ENCODE measurements around the gene PRRC2B.

Gene PRRC2B

DNA sequence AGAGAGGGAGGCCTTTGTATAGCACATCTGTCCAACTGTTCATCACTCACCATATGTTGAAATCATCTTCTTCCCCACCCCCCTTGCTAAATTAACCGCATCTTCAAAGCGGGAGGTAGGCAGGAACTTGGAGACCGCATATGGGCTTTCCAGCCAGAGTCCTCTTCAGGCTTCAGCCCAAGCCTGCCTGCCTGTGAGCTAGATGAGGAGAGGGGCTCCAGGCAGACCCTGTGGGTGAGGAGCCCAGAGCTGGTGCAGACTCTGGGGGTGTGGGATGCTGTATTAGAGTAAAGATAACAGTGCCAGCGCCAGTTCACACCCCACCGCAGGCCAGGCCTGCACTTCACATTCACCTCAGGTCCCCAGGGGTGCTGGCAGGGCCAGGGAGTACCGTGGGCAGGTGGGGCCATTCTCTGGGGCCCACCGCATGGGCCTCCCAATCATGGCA is 16.2 kb downstream of the PRRC2B start:
- peak; percentile 23 for DNase-seq

DNA sequence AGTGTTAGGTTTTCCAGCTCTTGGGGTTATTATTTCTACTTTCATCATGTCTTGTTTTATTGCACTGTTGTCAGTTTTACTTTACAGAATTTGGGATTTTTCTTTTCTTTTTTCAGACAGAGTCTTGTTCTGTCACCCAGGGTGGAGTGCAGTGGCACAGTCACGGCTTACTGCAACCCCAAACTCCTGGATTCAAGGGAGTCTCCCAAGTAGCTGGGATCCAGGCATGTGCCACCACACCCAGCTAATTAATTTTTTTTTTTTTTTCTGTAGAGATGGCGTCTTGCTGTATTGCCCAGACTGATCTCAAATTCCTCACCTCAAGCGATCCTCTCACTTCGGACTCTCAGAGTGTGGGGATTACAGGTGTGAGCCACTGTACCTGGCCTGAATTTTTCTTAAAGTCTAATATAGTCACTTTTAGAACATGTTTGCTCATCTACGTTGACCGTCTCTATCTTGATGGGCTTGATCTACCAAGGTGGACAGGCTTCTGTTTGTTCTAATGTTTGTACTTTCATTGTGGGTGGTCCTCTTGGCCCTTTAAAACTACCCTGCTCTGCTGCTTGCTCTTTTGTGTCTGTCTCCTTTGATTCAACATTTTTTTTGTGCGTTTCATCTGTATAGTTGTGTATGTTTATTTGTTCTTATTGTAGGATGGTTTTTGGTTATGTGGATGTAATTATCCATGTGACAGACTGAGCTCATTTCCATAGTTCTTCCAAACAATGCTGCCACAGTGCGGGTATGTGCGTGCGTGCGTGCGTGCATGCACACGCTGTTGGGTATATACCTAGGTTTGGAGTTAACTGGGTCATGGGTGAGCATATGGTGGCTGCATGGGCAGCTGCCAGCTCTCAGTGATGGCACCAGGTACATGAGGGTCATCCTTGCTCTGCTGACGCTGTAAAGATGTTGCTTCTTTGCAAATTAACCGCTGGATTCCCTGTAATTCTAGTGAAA is 18.1 kb downstream of the PRRC2B start:
- no peak for DNase-seq

DNA sequence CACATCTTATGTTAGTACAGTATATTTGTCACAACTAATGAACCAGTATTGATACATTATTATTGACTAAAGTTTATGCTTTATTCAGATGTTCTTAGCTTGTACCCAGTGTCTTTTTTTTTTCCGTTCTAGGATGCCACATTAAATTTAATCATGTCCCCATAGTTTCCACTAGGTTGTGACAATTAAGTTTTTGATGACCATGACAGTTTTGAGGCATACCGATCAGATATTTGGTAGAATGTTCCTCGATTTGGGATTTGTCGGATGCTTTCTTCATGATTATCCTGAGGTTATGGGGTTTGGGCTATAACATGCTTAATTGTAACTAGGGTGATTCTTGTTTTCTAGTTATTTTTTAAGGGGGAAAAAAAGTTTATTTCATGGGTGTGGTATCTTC is 22.6 kb downstream of the PRRC2B start:
- DNase-seq = no peak

DNA sequence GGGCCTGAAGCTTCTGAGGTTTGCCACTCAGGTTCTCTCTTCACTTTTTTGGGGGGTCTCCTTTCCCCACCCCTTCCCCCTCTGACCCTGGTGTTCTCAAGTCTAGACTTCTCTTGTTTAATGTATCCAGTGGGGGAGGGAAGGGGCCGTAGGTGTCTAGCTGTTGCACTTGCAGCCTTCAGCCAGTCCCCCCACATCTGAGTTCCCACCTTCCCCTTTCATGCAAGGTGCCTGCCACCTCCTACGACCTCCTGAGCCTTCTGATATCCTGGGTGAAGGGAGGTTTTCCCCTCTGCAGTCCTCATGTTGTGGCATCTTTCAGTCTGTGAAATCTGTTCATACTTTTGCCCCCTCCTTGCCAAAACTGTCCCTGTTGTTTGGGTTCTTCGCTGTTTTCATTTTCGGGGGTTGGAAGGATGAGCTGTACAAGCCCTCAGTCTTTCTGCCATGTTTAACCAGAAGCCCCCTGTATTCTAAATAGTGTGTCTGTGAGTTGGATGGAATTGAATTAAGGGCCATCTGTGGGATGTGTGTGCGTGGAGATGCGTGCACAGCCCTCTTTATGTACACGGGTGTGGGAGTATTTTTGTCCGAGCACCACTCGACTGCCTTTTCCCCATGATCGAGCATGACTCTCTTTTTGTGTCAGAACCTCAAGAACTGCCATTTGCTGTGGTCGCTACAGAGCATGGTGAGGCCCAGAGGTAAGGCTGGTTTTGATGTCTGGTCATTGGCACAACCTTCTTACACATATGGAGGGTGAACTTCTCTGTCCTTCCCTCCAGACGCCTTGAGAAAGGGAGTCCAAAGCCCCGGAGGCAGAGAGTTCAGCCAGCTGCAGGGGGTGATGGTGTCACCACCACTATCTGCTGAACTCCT is 23.6 kb downstream of the PRRC2B start:
- peak; percentile 43 for DNase-seq

DNA sequence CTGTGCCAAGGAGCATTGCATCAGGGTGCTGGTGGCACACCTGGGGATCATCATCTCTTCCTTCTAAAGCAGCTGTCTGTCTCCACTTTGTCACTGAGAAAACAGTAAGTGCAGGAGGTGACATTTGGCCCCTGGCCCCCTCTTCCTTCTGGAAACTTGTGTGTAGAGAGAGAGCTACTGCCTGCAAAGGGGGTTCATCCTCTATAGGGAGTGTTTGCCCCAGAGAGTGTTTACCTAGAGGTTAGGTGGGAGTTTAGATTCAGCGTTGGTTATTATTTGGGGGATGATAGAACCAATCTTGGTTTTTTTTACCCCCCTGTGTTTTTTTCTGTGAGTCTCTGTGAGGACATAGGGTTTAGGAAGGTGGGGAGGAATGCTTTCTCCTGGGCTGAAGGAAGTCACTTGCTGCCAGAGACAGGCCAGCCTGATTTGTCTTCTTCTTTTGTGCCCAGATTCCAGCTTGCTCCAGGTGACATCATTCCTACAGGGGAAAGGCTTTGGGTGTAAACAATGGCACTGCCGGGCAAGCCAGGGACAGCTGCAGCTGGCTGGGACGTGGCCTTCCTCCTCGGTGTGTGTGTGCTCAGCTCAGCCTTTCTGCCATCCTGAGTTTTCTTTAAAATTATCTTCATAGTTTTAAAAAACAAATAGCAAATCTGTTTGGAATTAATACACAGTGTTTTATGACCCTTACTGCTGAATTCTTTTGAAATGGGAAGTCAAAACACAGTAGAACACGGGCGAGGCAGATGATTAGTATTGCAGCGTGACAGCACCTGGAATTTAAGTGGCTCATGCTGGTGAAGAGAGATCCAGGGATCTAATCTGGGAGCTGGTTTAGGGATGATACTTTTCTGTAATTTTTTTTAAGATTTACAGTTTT is 24.5 kb downstream of the PRRC2B start:
- peak; percentile 30 for DNase-seq

DNA sequence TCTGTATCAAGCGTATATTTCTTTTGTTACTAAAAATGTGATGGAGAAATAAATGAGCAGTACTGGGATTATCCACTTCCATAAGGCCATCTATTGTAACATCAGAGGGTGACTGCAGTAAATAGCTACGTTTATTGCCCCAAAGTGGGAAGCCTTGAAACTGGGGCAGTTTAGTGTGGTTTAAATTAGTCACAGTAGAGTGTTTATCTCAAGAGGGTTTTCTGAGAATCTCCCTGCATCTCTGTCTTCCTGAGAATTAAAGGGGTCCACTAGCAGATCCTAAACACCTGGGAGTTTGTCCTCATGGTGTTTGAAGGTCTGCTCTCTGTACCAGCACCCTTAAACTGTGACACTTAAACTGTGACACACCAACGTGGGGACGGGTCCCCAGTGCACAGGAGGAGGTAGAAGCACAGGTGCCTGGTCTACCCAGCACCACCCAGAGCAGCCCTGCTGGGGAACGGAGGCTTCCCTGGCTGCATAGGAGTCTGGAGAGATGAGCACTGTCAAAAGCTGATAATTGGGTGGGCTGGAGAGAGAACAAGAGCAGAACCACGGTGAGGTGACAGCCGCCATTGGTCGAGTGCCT is 25.2 kb downstream of the PRRC2B start:
- peak; percentile 42 for DNase-seq

DNA sequence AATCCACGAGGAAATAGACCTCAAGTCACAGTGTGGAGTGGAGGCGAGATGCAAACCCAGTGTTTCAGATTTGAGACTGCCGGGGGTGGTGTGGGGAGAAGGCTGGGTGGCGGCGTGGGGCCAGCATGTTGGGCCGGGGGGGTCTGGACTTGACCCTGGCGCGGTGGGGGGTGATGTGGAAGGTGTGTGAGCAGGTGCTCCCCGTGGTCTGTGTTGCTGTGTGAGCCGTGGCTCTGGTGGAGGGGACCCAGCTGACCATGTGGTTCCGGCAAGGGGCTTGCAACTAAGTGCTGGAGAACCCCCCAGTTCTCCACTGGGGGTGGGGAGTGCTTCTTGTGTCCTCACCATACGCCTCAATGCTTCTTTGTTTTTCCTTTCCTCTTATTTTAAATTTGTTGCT is 25.8 kb downstream of the PRRC2B start:
- no peak for DNase-seq

DNA sequence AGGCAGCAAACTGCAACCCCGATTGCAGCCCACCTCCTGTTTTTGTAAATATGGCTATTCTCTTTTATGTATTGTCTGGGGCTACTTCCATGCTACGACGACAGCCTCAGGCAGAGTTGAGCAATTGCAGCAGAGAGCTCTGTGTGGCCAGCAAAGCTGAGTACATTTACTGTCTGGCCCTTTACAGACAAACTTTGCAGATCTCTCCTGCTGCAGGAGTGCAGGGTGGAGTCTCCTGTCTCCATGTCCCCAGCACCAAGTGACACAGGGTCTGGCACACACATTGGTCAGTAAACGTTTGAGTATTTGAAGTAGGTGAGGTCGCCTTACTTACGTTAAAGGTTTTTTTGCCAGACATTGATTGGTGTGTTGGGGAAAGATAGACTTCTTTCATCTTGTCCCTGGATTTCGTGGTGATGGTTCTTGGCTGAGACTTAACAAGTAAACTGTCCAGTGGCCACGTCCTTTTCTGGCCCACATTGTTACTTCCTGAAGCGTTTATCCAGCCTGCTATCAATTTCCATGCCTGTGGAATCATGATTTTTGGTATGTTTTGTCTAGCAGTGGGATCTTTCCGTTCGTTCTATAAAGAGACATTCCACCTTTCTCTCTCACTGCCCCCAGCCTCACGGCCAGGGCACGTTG is 27.2 kb downstream of the PRRC2B start:
- peak; percentile 53 for DNase-seq

DNA sequence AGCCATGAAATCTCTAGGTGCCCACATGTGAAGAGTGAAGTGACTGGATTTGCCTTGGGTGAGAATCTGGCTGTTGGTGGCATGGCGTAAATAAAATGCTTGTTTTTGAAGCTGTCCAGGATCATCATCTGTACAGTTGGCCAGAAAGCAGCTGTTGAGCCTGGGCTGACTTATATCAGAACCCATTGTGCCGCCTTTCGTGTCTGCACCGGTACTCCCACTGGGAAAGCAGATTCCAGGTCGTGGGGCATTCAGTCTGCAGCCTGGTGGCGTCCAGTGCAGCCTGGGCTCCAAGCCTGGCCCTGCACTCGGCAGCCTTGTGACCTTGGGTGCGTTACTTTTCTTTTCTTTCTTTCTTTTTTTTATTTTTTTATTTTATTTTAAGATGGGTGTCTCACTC is 27.8 kb downstream of the PRRC2B start:
- no peak for DNase-seq

DNA sequence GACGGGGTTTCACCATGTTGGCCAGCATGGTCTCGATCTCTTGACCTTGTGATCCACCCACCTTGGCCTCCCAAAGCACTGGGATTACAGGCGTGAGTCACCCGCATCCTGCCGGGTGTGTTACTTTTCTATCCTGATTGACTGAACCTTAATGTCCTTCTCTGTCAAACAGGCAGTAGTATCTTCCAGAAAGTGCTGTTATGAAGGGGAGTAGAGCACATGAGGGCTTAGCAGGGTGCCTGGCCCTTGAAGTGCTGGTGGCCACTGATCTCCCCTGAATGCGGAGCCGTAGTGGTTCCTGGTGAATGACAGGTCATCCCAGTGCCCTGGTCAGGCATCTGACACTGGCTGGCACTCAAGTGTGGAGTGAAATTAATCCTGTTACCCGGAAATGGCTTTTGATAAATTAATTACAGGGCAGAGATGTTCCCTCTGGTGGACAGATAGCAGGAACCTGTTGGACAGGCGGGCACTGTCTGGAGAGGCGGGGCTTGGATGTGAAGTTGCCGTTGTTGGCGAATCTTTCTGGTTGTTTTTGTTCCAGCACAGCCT is 28.4 kb downstream of the PRRC2B start:
- peak; percentile 26 for DNase-seq

DNA sequence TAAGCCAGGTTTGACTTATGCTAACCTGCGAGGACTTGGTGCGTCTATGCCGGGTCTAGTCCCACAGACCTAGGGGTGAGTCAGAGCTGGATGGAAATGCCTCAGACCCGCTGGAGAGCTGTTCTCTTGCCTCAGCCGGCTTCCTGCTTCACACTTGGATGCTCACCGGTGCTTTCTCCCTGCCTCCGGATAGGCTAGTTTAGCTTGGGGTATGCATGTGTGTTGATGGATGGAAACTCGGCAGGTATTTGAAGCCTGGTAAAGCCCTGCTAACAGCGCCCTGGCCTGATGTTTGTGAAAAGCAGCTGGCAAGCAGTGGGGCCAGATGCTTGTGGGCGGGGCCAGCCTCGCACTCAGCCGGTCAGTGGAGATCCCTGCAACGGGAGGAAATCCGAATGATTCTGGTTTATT is 29.3 kb downstream of the PRRC2B start:
- peak; percentile 87 for DNase-seq

DNA sequence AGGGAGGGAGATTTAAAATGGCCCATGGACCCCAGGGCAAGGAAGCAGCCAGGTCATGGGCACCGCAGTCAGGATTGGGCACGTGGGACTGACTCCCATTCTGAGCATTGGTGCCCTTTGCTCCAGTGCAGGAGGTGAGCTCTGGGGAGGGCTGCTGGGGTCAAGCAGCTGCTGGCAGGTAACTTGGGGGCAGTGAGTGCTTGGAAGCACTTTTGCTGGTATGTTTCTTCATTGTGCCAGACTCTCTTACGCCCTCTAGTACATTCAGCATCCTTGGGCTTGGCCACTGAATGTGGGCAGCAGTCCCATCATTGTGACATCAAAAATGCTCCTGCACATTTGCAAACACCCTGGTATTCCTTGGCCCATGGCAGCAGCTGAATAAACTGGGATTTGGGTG is 32.7 kb downstream of the PRRC2B start:
- no peak for DNase-seq

DNA sequence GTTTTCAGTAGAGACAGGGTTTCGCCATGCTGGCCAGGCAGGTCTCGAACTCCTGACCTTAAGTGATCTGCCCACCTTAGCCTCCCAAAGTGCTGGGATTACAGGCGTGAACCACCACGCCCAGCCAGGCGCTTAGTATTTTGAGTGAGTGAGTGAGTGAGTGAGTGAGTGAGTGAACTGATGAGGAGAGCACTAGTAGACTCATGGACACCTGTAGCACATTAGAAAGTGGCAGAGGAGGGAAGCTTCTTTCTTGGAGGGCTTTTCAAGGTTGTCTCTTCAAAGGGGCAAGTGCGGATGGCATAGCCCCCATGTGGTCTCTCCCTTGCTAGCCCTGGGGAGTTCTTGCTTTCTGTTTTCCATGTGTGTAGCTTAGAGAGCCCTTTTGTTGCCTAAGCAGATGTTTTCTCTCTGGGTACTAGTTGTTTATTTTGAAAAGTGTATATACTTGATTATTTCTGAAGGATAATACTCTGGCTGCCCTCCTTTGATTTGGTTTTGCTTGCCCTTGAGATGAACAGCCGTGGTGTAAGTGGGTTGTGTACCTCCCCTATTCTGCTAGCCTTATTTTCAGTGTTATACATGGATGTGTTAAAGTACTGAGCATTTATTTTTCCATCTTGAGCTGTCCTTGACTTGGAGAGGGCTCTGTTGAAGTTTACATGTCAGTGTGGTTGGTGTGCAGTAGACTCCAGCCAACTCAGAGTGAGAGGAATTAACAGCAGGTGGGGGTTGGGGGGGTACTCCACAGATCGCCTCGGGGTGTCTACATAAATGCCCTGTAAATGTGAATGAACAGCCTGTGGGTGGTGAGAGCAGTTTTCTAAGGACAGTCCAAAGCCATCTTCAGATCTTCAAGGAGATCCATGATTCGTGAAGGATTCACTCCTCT is 35.5 kb downstream of the PRRC2B start:
- peak; percentile 20 for DNase-seq

DNA sequence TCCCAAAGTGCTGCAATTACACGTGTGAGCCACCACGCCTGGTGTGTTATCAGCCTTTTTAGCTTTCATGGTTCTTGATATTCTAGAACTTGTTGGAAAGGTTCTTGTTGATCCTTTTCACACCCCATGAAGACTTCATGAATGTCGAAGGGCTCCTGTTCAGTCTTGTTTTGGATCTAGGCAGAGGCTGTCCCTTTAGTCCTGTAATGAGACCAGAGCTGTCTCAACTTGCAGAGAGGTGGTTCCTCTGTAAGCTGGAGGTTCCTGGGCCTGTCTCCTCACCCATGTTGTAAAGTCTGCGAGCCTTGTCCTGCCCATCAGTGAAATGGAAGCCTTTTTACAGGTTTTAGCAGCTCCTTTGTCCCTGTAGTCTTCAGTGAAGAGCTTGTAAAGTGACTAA is 38.2 kb downstream of the PRRC2B start:
- DNase-seq = no peak

DNA sequence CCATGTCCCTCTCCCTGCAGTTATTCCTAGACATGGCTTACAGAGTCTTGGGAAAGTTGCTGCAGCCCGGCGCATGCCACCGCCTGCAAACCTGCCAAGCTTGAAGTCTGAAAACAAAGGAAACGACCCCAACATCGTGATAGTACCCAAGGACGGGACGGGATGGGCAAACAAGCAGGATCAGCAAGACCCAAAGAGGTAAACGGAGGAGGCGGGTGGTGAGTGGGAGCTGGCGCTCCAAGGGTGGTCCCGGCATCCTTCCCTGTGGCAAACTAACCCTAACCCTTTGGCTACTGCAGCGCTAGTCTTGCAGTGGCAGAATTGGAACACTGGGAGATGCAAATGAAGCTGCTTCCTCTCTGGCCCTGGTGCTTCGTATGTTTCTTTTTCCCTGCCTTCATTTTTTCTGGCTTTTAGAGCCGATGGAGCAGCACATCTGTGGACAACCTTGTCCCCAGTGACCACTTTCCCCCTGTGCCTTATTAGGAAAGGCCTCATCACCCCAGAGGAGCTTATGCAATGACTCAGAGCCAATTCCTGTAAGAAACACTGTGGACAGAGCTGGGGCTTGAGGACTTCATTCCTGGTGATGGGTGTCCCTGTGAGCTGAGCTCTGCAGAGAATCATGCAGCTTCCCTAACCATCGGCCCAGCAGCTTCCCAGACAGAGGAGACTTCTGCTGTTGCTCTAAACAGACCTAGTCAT is 38.9 kb downstream of the PRRC2B start:
- DNase-seq = peak; percentile 96

DNA sequence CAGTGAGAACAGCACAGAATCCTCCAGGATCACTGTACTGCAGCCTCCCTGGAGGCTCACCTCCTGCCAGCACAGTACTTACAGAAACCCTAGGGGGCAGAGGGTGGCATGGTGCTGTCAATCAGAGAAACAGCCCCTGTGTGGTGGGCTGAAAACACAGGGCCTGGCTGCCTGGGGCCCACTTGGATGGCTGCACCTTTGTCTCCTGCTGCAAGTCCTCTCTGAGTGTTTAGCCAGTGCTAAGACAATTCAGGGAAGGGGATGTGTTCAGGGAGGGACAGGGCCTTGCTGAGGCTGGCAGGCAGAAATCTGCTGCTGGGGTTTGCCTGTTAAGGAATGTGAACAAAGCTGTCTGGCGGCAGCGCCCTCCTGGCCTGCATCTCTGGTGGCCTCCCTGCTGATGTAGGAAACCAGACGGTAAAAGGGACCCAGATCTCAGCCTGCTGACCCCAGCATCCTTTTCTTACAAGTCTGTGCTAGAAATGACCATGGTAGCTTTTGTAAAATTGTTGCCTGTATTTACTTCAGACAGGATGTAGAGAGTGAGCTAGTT is 39.5 kb downstream of the PRRC2B start:
- no peak for DNase-seq

DNA sequence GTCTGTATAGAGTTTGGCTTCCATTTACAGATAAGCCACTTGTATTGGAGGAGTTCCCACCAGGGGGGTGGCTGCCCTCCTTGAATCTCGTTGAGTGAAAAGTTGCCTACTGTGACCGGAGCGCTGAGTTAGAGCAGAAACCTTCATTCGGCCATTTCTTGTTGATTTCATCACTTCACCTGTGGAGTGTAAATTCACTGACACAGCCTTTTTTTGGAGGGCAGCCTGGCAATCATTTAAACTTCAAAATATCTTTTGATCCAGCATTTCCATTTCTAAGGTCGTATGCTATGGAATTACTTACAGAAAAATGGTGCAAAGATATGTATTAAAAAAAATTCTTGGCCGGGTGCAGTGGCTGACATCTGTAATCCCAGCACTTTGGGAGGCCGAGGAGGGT is 40.8 kb downstream of the PRRC2B start:
- DNase-seq = no peak

DNA sequence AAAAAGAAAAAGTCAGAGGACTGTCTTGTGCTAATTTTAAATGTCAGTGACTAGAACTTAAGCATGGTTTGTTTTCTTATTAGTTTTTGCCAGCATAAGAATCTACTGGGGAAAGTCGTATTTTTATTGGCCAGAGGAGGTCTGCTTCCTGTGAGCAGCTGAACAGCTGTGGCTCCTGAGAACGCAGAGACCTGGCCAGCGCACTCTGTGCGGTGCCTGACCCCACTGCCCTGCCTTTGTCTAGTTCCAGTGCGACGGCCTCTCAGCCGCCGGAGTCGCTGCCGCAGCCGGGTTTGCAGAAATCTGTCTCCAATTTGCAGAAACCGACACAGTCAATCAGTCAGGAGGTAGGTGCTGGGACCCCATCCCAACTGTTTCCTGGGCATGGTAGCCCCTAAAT is 42.5 kb downstream of the PRRC2B start:
- DNase-seq = no peak

DNA sequence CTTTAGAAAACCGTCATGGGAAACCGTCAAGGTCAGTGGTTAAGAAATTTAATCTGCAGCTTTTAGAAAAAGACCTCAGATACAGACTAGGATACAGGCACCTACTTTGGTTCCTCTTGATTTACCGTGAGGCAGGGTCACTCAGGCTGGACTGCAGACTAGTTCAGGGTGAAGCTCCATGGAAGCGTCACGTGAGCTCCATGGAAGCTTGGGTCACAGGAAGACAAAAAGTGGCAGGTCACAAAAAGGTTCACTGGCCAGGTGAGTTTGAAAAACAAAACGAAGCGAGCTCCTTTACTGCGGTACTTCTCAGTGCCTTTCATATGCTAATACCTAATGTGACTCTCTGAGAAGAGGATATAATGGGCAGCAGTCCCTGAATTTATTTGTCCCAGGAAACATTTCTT is 43.0 kb downstream of the PRRC2B start:
- DNase-seq = no peak

Data from EL (cell line).